Calu3 (cell line): ENCODE measurements around the gene CLEC17A. TPM values are rescaled to one million over a fixed set of nuclear protein-coding genes. Genes with fewer than 3 reads are reported as not detected.

Source experiments
- BruUV-seq: library from RNA; stranded (reverse); fragments of 400-500 nt; replicated peaks from 2 replicates; lab custom pipeline; 2021; lab: Mats Ljungman, UMichigan
- CTCF ChIA-PET: fragments of 300-600 bp; sonication (Branson Sonifier 250); formaldehyde crosslinking; loops from one replicate; lab custom pipeline; 2022; ENCODE audit warnings: antibody characterized with exemption; lab: Charles Lee
- DNase-seq: peaks from one replicate; pipeline ENCODE4 v3.0.0; 2022
- H3K27ac Mint-ChIP-seq: one replicate; pipeline ENCODE4 v1.8.0; 2022; ENCODE audit warnings: mixed read lengths; ENCODE audit not compliant: unreplicated experiment
- H3K27me3 Mint-ChIP-seq: one replicate; pipeline ENCODE4 v1.8.0; 2022; ENCODE audit warnings: mixed read lengths; ENCODE audit not compliant: unreplicated experiment
- H3K36me3 Mint-ChIP-seq: one replicate; pipeline ENCODE4 v1.8.0; 2022; ENCODE audit warnings: mild to moderate bottlenecking, moderate library complexity, mixed read lengths; ENCODE audit not compliant: insufficient read depth, unreplicated experiment
- H3K4me1 Mint-ChIP-seq: one replicate; pipeline ENCODE4 v1.8.0; 2022; ENCODE audit warnings: mild to moderate bottlenecking, low read depth, mixed read lengths; ENCODE audit not compliant: unreplicated experiment
- H3K4me3 Mint-ChIP-seq: one replicate; pipeline ENCODE4 v1.8.0; 2022; ENCODE audit warnings: mild to moderate bottlenecking, low read depth, moderate library complexity, mixed read lengths; ENCODE audit not compliant: unreplicated experiment
- H3K9me3 Mint-ChIP-seq: one replicate; pipeline ENCODE4 v1.8.0; 2022; ENCODE audit warnings: low read depth, mixed read lengths; ENCODE audit not compliant: unreplicated experiment
- CTCF ChIP-seq: fragments of 200-600 bp; IDR thresholded peaks from one replicate; pipeline ENCODE4 v1.8.0; 2022; ENCODE audit warnings: antibody characterized with exemption; ENCODE audit not compliant: unreplicated experiment
- intact Hi-C: fragments of 100-400 bp; cut with micrococcal nuclease; formaldehyde crosslinking; loops from one replicate; pipeline ENCODE4 v1.10.0; 2022; ENCODE audit not compliant: unreplicated experiment
- total RNA-seq: library from RNA; stranded (reverse); gene quantifications from 2 replicates; pipeline ENCODE4 v1.2.3, GENCODE V29; 2022

CLEC17A gene
- total RNA-seq, 1 experiment from 2014 or later = not detected

- TF ChIP-seq CTCF = no peak
- no peak for DNase-seq
- CTCF ChIA-PET = no interaction called here
- H3K27ac Mint-ChIP-seq = no peak overlapping the region
- peaks cover 26% of the 10 kb centered on the region for H3K27me3 Mint-ChIP-seq
- H3K36me3 Mint-ChIP-seq = no peaks in the 10 kb centered on the region
- H3K4me3 Mint-ChIP-seq = no peak overlapping the region
- peaks cover 9% of the 10 kb centered on the region for H3K9me3 Mint-ChIP-seq
- H3K4me1 Mint-ChIP-seq = no peaks in the 10 kb centered on the region
- BruUV-seq = no TSS peak
- intact Hi-C loops = no loop called here
These were observed 12.7 kb downstream of the CLEC17A start for GRCh38 chr19:14595558-14595957.

GRCh38 chr19:14599548-14600147 is 16.8 kb downstream of the CLEC17A start:
- H3K27ac Mint-ChIP-seq = no peak overlapping the region
- no peaks in the 10 kb centered on the region for H3K4me1 Mint-ChIP-seq
- no peaks in the 10 kb centered on the region for H3K36me3 Mint-ChIP-seq
- CTCF ChIA-PET = no interaction called here
- no peak for DNase-seq
- no peak for TF ChIP-seq CTCF
- H3K9me3 Mint-ChIP-seq = peaks cover 9% of the 10 kb centered on the region
- H3K4me3 Mint-ChIP-seq = no peak overlapping the region
- peaks cover 14% of the 10 kb centered on the region for H3K27me3 Mint-ChIP-seq
- BruUV-seq = no TSS peak
- intact Hi-C loops = no loop called here

- CTCF ChIA-PET = no interaction called here
- Mint-ChIP-seq H3K27me3 (peaks cover 8% of the 10 kb centered on the region), H3K27ac (no peak overlapping the region), H3K36me3 (no peaks in the 10 kb centered on the region), H3K4me3 (no peak overlapping the region), H3K4me1 (no peaks in the 10 kb centered on the region), H3K9me3 (no peaks in the 10 kb centered on the region)
- intact Hi-C loops = no loop called here
- TF ChIP-seq CTCF = no peak
- BruUV-seq = no TSS peak
- DNase-seq = no peak
These were observed 21.1 kb downstream of the CLEC17A start for GRCh38 chr19:14603990-14604387.

GRCh38 chr19:14606627-14607026 is 23.7 kb downstream of the CLEC17A start:
- peaks cover 8% of the 10 kb centered on the region for H3K27me3 Mint-ChIP-seq
- DNase-seq = no peak
- H3K4me3 Mint-ChIP-seq = no peak overlapping the region
- no peaks in the 10 kb centered on the region for H3K4me1 Mint-ChIP-seq
- H3K9me3 Mint-ChIP-seq = no peaks in the 10 kb centered on the region
- CTCF ChIA-PET = no interaction called here
- no TSS peak for BruUV-seq
- TF ChIP-seq CTCF = no peak
- no peak overlapping the region for H3K27ac Mint-ChIP-seq
- H3K36me3 Mint-ChIP-seq = no peaks in the 10 kb centered on the region
- intact Hi-C loops = no loop called here
